Measurements from ENCODE around the gene FRMD7. TPM values are rescaled to one million over a fixed set of nuclear protein-coding genes. Genes with fewer than 3 reads are reported as not detected.
"Not testable (repeated sequence)": the region's sequence is repeated elsewhere in the genome, so short reads cannot be mapped to it uniquely, and the experiment has no call there.

Gene FRMD7
- total RNA-seq (1.3 TPM), polyA plus RNA-seq (ENCODE audit: insufficient read depth in 1 of 8, insufficient read length in 8 of 8, low replicate concordance in 1 of 8) (under 1 TPM; 0.06 to 0.52 (median 0.17) TPM)
- long read RNA-seq, donor 1 = 0 reads
- long read RNA-seq, donor 2 = 0 reads
- long read RNA-seq, donor 3 = 0 reads
- long read RNA-seq, donor 4 = 0 reads
- long read RNA-seq, donor 5 = 0 reads
- long read RNA-seq, donor 6 = 0 reads
- long read RNA-seq, donor 7 = 0 reads
- long read RNA-seq, donor 8, partial matches to known transcripts = 0 of 1 reads
- long read RNA-seq, donor 8, other reads (novel, unspliced or antisense) = 0 of 1 reads
- long read RNA-seq, donor 9 = 0 reads
- long read RNA-seq, donor 10 = 0 reads
- long read RNA-seq, donor 11 = 0 reads

- DNase-seq = no peak
- 19% methylated on average over 5 of the region's 5 CpGs for WGBS (ENCODE audit: insufficient coverage)
- H3K9me3 ChIP-seq (replicated peaks; ENCODE audit: control insufficient read depth, low read depth, low read length) = no peaks in the 10 kb centered on the region
- no peaks in the 10 kb centered on the region for H3K36me3 ChIP-seq (ENCODE audit: control insufficient read depth, insufficient read depth, low read length)
- H3K4me3 ChIP-seq (ENCODE audit: low read length) = no peak within 1 kb of the TSS
- H3K27ac ChIP-seq (ENCODE audit: low read length) = no peak within 1 kb of the TSS
- no peaks in the 10 kb centered on the region for H3K4me1 ChIP-seq (ENCODE audit: control insufficient read depth, insufficient read depth, low read length)
- peaks cover 13% of the 10 kb centered on the region for H3K27me3 ChIP-seq (ENCODE audit: control insufficient read depth, insufficient read depth, low read length)
Observed at GRCh38 chrX:132127743-132128142, at the start of gene FRMD7. FRMD7 (minus strand) TSS chrX:132128020; CDS start chrX:132127844, 176 bp downstream.

GRCh38 chrX:132173647-132174046 is 45.8 kb upstream of the FRMD7 start:
- no CpG with 5 or more reads among the region's 1 CpG for WGBS (ENCODE audit: insufficient coverage)
- no peaks in the 10 kb centered on the region for H3K9me3 ChIP-seq (replicated peaks; ENCODE audit: control insufficient read depth, low read depth, low read length)
- H3K27ac ChIP-seq (ENCODE audit: low read length) = no peak overlapping the region
- no peak overlapping the region for H3K4me3 ChIP-seq (ENCODE audit: low read length)
- no peaks in the 10 kb centered on the region for H3K36me3 ChIP-seq (ENCODE audit: control insufficient read depth, insufficient read depth, low read length)
- DNase-seq = peak; percentile 38
- peaks cover 14% of the 10 kb centered on the region for H3K27me3 ChIP-seq (ENCODE audit: control insufficient read depth, insufficient read depth, low read length)
- H3K4me1 ChIP-seq (ENCODE audit: control insufficient read depth, insufficient read depth, low read length) = peaks cover 4% of the 10 kb centered on the region

GRCh38 chrX:132171881-132172280 is 44.1 kb upstream of the FRMD7 start:
- H3K36me3 ChIP-seq (ENCODE audit: control insufficient read depth, insufficient read depth, low read length) = no peaks in the 10 kb centered on the region
- WGBS (ENCODE audit: insufficient coverage) = 50% methylated on average over 1 of the region's 3 CpGs

GRCh38 chrX:132171478-132171877 is 43.7 kb upstream of the FRMD7 start:
- DNase-seq = peak; percentile 10
- no peak overlapping the region for H3K4me3 ChIP-seq (ENCODE audit: low read length)
- no peaks in the 10 kb centered on the region for H3K9me3 ChIP-seq (replicated peaks; ENCODE audit: control insufficient read depth, low read depth, low read length)
- 20% methylated on average over 1 of the region's 3 CpGs for WGBS (ENCODE audit: insufficient coverage)
- H3K27ac ChIP-seq (ENCODE audit: low read length) = no peak overlapping the region
- H3K4me1 ChIP-seq (ENCODE audit: control insufficient read depth, insufficient read depth, low read length) = peaks cover 4% of the 10 kb centered on the region
- H3K36me3 ChIP-seq (ENCODE audit: control insufficient read depth, insufficient read depth, low read length) = no peaks in the 10 kb centered on the region
- peaks cover 15% of the 10 kb centered on the region for H3K27me3 ChIP-seq (ENCODE audit: control insufficient read depth, insufficient read depth, low read length)

More at GRCh38 chrX:132171881-132172280, 44.1 kb upstream of the FRMD7 start:
- Histone ChIP-seq H3K9me3 (replicated peaks; ENCODE audit: control insufficient read depth, low read depth, low read length) (no peaks in the 10 kb centered on the region), H3K4me1 (ENCODE audit: control insufficient read depth, insufficient read depth, low read length) (peaks cover 4% of the 10 kb centered on the region), H3K4me3 (ENCODE audit: low read length) (no peak overlapping the region), H3K27me3 (ENCODE audit: control insufficient read depth, insufficient read depth, low read length) (peaks cover 15% of the 10 kb centered on the region), H3K27ac (ENCODE audit: low read length) (no peak overlapping the region)
- DNase-seq = peak; percentile 48

- 80% methylated on average over 1 of the region's 3 CpGs for WGBS (ENCODE audit: insufficient coverage)
- no peak for DNase-seq
- H3K4me3 ChIP-seq (ENCODE audit: low read length) = no peak overlapping the region
- H3K27me3 ChIP-seq (ENCODE audit: control insufficient read depth, insufficient read depth, low read length) = peaks cover 13% of the 10 kb centered on the region
- H3K9me3 ChIP-seq (replicated peaks; ENCODE audit: control insufficient read depth, low read depth, low read length) = no peaks in the 10 kb centered on the region
- H3K36me3 ChIP-seq (ENCODE audit: control insufficient read depth, insufficient read depth, low read length) = no peaks in the 10 kb centered on the region
- H3K27ac ChIP-seq (ENCODE audit: low read length) = no peak overlapping the region
- peaks cover 4% of the 10 kb centered on the region for H3K4me1 ChIP-seq (ENCODE audit: control insufficient read depth, insufficient read depth, low read length)
Observed at GRCh38 chrX:132169554-132169953, 41.7 kb upstream of the FRMD7 start.

GRCh38 chrX:132165651-132166050 is 37.8 kb upstream of the FRMD7 start:
- peaks cover 6% of the 10 kb centered on the region for H3K27me3 ChIP-seq (ENCODE audit: control insufficient read depth, insufficient read depth, low read length)
- no peak overlapping the region for H3K27ac ChIP-seq (ENCODE audit: low read length)
- no peak for DNase-seq
- H3K36me3 ChIP-seq (ENCODE audit: control insufficient read depth, insufficient read depth, low read length) = no peaks in the 10 kb centered on the region
- H3K4me3 ChIP-seq (ENCODE audit: low read length) = no peak overlapping the region
- H3K4me1 ChIP-seq (ENCODE audit: control insufficient read depth, insufficient read depth, low read length) = no peaks in the 10 kb centered on the region
- H3K9me3 ChIP-seq (replicated peaks; ENCODE audit: control insufficient read depth, low read depth, low read length) = no peaks in the 10 kb centered on the region

GRCh38 chrX:132165005-132165404 is 37.2 kb upstream of the FRMD7 start:
- peaks cover 6% of the 10 kb centered on the region for H3K27me3 ChIP-seq (ENCODE audit: control insufficient read depth, insufficient read depth, low read length)

GRCh38 chrX:132163094-132163493 is 35.3 kb upstream of the FRMD7 start:
- 93% methylated on average over 3 of the region's 3 CpGs for WGBS (ENCODE audit: insufficient coverage)
- not testable (repeated sequence) for H3K36me3 ChIP-seq (ENCODE audit: control insufficient read depth, insufficient read depth, low read length)

More at GRCh38 chrX:132165005-132165404, 37.2 kb upstream of the FRMD7 start:
- Histone ChIP-seq H3K27ac (ENCODE audit: low read length) (no peak overlapping the region), H3K4me1 (ENCODE audit: control insufficient read depth, insufficient read depth, low read length) (no peaks in the 10 kb centered on the region), H3K9me3 (replicated peaks; ENCODE audit: control insufficient read depth, low read depth, low read length) (no peaks in the 10 kb centered on the region), H3K36me3 (ENCODE audit: control insufficient read depth, insufficient read depth, low read length) (no peaks in the 10 kb centered on the region), H3K4me3 (ENCODE audit: low read length) (no peak overlapping the region)
- no peak for DNase-seq

GRCh38 chrX:132153166-132153565 is 25.3 kb upstream of the FRMD7 start:
- no peak overlapping the region for H3K4me3 ChIP-seq (ENCODE audit: low read length)
- no peaks in the 10 kb centered on the region for H3K4me1 ChIP-seq (ENCODE audit: control insufficient read depth, insufficient read depth, low read length)
- no peak overlapping the region for H3K27ac ChIP-seq (ENCODE audit: low read length)
- WGBS (ENCODE audit: insufficient coverage) = 60% methylated on average over 2 of the region's 4 CpGs
- no peak for DNase-seq
- H3K27me3 ChIP-seq (ENCODE audit: control insufficient read depth, insufficient read depth, low read length) = no peaks in the 10 kb centered on the region
- H3K9me3 ChIP-seq (replicated peaks; ENCODE audit: control insufficient read depth, low read depth, low read length) = no peaks in the 10 kb centered on the region
- H3K36me3 ChIP-seq (ENCODE audit: control insufficient read depth, insufficient read depth, low read length) = no peaks in the 10 kb centered on the region

More at GRCh38 chrX:132163094-132163493, 35.3 kb upstream of the FRMD7 start:
- DNase-seq; H3K9me3 ChIP-seq (replicated peaks; ENCODE audit: control insufficient read depth, low read depth, low read length); H3K4me1 ChIP-seq (ENCODE audit: control insufficient read depth, insufficient read depth, low read length); H3K4me3 ChIP-seq (ENCODE audit: low read length); H3K27me3 ChIP-seq (ENCODE audit: control insufficient read depth, insufficient read depth, low read length); H3K27ac ChIP-seq (ENCODE audit: low read length): not testable (repeated sequence)

- peaks cover 10% of the 10 kb centered on the region for H3K27me3 ChIP-seq (ENCODE audit: control insufficient read depth, insufficient read depth, low read length)
- H3K9me3 ChIP-seq (replicated peaks; ENCODE audit: control insufficient read depth, low read depth, low read length) = no peaks in the 10 kb centered on the region
- H3K4me1 ChIP-seq (ENCODE audit: control insufficient read depth, insufficient read depth, low read length) = no peaks in the 10 kb centered on the region
- no peaks in the 10 kb centered on the region for H3K36me3 ChIP-seq (ENCODE audit: control insufficient read depth, insufficient read depth, low read length)
- no peak overlapping the region for H3K27ac ChIP-seq (ENCODE audit: low read length)
- no peak overlapping the region for H3K4me3 ChIP-seq (ENCODE audit: low read length)
- 8% methylated on average over 1 of the region's 1 CpG for WGBS (ENCODE audit: insufficient coverage)
- no peak for DNase-seq
Observed at GRCh38 chrX:132146456-132146855, 18.6 kb upstream of the FRMD7 start.
